Islet of Langerhans (tissue), 1 donor: ENCODE measurements around the gene FBXL19.
"Not testable (repeated sequence)": the region's sequence is repeated elsewhere in the genome, so short reads cannot be mapped to it uniquely, and the experiment has no call there.

ENCODE experiments used
- FAIRE-seq: peaks from one replicate; lab custom pipeline; 2011; peaks lifted over from hg19 to GRCh38; lab: Jason Lieb, UNC

The FBXL19 gene, protein sequence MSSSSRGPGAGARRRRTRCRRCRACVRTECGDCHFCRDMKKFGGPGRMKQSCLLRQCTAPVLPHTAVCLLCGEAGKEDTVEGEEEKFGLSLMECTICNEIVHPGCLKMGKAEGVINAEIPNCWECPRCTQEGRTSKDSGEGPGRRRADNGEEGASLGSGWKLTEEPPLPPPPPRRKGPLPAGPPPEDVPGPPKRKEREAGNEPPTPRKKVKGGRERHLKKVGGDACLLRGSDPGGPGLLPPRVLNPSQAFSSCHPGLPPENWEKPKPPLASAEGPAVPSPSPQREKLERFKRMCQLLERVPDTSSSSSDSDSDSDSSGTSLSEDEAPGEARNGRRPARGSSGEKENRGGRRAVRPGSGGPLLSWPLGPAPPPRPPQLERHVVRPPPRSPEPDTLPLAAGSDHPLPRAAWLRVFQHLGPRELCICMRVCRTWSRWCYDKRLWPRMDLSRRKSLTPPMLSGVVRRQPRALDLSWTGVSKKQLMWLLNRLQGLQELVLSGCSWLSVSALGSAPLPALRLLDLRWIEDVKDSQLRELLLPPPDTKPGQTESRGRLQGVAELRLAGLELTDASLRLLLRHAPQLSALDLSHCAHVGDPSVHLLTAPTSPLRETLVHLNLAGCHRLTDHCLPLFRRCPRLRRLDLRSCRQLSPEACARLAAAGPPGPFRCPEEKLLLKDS

DNA sequence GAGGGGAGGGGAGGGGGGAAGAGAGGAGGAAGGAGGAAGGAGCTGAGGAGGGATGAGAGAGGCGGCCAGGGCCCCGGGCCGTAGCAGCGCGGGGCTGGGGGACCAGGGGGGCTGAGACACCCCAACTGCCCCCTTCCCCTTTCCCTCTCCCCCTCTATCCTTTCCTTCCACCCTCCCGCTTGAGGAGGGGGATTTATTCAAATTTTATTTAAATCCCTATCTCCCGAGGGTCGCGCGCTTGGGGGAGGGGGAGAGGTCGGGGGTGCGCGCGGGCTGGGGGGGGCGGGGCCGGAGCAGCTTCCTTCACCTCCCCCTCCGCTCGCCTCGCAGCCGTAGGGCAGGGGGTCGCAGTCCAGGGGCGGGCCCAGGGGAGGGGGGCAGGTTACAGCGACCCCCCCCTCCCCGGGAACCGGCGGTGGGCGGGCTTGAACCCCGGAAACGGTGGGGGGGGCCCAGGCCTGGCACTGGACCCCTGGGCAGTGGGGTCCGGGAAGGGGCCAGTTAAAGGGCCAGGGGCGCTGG is at the start of gene FBXL19:
Gene FBXL19, plus strand, starts transcription at position 19 of the 522 bp plus-strand sequence. CDS start 2,183 bp downstream, outside the sequence.
- no peak for FAIRE-seq

DNA sequence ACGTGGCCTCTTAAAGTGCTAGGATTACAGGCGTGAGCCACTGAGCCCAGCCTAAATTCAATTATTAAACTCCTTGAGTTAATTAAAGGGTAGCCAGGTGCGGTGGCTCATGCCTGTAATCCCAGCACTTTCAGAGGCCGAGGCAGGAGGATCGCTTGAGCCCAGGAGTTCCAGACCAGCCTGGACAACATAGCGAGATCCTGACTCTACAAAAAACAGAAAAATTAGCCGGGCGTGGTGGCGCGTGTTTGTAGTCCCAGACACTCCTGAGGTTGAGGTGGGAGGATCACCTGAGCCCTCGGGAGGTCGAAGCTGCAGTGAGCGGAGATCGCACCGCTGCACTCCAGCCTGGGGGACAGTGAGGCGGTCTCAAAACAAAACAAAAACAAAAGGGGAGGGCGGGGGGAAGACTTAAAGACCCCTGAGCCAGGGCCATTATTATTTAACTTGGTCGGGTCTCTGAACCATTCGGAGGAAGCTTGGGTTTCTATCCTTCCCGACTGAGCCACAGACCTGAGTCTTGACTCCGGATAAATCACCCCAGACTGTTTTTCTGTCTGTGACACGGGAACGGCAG is 49.0 kb upstream of the FBXL19 start:
- FAIRE-seq = no peak

DNA sequence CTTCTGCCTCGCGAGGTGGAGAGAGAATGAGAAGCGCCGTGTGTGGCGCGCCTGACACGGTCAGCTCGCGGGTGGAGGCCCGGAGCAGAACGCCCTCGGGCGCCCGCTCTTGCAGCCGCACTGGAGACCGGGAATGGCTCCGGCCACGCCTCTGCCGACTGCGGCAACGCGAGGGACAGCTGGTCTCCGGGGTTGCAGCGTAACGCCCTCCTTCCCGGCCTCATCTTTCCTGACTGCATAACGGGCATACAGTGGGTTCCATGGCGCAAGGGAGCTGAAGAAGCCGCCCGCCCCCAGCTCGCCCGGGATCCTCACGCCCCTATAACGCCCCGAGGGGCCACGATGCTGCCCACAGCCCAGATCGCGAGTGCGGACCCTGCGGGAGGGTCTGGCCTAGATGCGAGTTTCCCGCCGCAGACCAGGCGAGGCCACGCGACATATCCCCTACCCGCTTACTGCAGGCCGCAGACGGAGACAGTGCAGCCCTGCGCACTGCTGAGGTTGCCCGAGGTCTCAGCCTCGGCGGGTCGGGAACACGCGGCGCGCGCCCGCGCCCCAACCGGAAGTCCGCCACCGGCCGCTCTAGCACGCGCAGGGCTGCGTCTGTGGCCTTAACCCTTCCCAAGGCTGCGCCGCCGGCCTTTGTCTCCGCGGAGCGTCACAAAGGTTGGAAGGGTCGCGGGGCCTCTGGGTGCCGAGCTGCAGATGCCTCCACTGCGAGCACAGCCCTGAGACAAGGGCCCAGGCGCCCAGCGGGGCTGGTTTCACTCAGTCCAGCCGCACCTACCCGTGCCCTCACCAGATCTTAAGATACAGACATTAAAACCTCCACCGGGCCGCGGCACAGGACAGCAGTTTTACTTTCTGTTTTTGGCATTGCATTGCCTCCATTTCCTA is 48.3 kb upstream of the FBXL19 start:
- no peak for FAIRE-seq

DNA sequence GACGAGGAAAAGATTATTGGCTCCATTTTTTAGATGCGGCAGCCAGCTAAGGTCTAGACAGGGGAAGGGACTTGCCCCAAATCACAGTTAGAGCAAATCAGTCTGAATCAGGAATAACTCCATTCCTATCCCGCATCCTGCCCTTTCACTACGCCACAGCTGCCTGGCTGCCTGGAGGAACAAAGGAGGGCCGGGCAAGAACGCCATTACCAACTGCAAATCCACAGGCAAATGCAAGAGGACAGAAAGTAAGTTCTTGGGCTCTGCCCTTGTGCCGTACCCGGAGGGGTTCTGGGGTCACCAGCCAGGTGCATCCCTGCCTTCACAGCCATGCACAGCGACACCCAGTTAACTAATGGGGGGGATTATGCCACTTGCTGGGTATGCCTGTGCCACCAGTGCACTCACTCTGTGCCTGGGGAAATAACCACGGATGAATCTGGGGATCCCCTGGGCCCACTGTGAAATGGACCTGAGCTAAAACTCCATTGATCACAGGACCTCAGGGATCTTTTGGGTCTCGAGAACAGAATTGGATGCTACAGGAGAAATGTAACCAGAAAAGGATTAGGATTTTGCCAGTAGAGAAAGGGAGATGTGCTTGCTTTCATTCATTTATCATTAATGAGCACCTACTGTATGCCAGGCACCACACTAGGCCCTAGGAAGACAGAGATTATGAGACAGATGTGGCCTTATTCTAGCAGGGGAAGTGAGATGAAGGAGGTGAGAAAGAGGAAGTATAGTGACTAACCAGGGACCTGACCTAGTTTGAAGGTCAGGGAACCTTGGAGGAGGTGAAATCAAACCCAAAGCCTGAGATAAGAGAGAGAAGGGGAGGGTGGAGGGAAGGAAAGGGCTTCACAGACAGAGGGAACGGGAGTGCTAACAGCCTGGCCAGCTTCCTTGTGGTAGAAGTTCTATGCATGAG is 47.2 kb upstream of the FBXL19 start:
- no peak for FAIRE-seq

DNA sequence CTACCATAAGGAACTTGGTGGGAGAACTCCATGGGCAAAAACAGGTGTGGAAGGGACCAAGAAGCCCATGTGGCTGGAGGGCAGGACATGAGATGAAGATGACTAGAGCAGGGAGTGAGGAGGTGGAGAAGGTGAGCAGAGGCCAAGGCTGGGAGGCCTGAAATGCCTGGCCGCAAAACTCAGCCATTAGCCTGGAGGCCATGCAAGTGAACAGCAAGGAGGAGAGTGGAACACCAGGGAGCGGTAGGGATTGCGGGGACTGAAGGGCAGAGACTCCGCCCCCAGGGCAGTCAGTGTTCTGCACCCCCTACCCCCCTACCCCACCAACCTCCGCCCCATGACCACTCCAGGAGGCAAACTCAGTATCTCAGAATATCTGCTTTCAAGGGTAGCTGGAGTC is 46.5 kb upstream of the FBXL19 start:
- no peak for FAIRE-seq

DNA sequence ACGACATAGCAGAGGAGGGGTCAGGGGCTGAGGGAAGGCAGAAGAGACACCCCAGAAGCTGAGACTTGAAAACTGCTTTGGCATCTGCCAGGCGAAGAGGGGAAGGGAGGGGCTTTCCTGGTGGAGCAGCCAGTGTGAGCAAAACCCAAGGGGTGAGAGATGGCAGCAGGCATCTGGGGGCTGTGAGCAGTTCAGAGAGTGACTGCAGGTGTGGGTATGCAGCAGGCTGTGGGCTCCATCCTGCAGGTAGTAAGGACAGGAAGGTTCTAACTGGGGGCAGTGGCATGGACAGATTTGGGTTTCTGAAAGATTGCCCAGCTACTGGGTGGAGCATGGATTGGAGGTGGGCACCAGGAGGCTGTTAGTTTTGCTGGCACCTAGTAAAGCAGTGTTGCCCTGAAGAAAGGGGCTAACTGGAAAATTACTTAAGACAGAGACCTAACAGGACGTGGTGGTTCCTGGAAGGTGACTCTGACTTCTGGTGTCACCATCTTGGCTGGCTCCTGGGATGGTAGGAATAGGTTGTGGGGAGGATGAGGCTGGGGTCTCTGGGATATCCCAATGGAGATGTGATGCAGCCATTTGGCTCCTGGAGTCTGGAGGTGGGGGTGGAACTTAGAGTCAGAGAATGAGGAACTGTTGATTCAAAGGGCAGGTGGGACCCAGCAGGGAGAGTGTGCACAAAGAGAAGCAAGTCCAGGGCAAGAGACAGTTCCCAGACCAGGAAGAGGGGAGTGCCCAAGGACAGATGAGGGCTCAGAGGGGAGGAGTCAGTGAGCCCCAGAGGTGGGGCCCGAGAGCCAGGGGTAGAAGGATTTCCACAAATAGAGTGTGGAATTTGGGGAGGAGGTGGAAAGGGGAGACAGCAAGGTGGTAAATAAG is 40.7 kb upstream of the FBXL19 start:
- FAIRE-seq = no peak

DNA sequence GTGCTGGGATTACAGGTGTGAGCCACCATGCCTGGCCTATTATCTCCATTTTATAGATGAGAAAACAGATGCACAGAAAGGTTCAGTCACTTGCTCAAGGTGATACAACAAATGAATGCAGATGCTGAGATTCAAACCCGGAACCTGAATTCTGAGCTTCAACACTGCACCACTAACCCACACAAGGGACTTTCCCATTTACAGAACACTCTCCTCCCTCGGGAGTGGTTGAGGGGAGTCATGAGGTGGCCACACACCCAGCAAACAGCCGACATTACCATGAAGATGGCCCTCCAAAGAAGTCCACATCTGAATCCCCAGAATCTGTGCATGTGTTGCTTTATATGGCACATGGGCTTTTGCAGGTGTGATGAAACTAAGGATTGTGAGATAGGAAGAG is 38.6 kb upstream of the FBXL19 start:
- FAIRE-seq = no peak

DNA sequence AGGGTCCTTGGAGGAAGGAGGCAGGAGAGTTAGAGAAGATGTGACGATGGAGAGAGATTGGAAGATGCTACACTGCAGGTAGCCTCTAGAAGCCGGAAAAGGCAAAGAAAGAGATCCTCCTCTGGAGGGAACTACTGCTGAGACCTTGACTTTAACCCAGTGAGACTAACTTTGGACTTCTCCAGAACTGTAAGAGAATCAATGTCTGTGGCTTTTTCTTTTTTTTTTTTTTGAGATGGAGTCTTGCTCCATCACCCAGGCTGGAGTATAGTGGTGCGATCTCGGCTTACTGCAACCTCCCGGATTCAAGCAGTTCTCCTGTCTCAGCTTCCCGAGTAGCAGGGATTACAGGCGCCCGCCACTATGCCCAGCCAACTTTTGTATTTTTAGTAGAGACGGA is 38.2 kb upstream of the FBXL19 start:
- no peak for FAIRE-seq

DNA sequence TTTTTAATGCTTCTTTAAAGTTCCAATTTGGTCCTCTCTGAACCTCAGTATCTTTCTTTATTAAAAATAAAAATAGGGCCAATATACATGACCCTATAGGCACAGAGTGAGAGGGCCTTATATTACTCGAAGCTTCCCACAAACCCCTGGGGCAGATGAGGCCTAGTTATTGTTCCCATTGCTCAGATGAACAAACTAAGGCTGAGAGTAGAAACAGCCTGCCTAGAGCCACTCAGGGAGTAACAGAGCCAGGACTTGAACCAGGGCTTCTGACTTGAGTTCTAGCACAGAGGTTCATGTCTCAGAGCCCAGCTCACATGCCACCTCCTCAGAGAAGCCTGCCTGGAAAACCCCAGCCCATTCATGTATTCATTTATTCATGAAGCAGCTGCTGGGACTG is 37.2 kb upstream of the FBXL19 start:
- FAIRE-seq = no peak

DNA sequence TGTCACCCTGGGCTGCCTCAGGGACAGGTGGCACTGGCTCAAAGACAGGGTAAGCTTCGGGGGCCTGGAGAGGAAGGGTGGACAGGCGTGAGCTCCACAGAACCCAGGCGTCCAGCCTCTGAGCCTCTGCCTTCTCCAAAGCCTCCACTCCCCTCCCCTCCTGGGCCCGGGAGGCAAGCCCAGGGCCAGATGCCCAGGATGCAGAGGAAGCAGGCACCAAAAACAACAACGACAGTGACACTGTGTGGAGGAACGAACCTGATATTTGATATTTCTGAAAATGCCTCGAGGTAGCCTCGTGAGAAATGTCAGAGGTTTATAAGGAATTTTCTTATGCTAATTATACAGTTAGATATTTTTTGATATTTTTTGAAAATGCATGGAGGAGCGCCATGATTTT is 35.4 kb upstream of the FBXL19 start:
- no peak for FAIRE-seq

DNA sequence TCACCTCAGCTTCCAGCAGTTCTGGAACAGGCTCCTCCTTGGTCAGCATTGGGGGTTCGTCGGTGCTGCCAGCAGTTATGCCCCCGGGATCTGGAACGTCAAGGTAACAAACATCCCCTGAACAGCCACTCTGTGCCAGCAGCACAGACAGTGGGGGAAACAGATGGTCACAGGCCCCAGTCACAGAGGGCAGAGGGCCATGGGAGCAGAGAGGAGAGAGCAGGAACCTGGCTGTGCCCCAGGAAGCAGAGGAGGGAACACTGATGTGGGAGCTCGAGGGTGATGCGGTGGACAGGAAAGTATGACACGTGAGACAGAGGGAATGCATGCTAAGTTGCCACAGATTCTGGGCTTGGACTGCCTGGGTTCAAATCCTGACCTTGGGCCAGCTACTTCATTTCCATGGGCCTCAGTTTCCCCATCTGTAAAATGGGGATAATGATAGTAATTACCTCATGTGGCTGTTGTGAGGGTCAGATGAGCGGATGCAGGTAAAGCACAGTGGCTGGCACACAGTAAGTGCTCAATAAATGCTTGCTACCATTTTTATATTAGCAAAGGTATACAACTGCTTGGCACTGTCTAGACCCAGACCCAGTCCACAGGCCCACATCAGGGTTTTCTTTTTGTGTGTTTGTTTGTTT is 34.4 kb upstream of the FBXL19 start:
- FAIRE-seq = no peak

DNA sequence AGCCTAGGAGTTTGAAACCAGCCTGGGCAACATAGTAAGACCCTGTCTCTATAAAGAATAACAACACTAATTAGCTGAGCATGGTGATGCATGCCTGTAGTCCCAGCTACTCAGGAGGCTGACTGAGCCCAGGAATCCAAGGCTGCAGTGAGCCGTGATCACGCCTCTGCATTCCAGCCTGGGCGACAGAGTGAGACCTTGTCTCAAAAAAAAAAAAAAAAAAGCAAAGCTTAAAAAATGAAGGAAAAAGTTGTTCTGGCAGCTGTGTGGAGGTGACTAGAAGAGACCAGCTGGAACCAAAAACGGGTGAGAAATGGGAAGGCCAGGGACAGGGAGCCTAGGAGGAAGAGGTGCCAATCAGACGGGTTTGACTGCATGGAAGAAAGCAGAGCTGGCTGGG is 33.7 kb upstream of the FBXL19 start:
- FAIRE-seq = no peak

DNA sequence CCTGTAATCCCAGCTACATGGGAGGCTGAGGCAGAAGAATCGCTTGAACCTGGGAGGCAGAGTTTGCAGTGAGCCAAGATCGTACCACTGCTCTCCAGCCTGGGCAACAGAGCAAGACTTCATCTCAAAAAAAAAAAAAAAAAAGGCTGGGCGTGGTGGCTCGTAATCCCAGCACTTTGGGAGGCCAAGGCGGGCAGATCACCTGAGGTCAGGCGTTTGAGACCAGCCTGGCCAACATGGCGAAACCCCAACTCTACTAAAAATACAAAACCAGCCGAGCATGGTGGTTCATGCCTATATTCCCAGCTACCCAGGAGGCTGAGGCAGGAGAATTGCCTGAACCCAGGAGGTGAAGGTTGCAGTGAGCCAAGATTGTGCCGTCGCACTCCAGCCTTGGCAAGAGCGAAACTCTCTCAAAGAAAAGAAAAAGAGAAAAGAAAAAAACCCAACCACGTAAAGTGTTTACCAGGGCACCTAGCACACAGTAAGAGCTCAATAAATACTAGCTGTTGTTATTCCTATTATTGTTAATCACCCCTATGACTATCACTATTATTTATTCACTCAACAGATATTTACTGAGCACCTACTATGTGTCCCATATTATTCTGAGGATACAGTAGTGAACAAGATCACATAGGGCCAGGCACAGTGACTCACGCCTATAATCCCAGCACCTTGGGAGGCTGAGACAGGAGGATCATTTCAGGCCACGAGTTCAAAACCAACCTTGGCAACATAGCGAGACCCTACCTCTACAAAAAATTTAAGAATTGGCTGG is 32.1 kb upstream of the FBXL19 start:
- not testable (repeated sequence) for FAIRE-seq

DNA sequence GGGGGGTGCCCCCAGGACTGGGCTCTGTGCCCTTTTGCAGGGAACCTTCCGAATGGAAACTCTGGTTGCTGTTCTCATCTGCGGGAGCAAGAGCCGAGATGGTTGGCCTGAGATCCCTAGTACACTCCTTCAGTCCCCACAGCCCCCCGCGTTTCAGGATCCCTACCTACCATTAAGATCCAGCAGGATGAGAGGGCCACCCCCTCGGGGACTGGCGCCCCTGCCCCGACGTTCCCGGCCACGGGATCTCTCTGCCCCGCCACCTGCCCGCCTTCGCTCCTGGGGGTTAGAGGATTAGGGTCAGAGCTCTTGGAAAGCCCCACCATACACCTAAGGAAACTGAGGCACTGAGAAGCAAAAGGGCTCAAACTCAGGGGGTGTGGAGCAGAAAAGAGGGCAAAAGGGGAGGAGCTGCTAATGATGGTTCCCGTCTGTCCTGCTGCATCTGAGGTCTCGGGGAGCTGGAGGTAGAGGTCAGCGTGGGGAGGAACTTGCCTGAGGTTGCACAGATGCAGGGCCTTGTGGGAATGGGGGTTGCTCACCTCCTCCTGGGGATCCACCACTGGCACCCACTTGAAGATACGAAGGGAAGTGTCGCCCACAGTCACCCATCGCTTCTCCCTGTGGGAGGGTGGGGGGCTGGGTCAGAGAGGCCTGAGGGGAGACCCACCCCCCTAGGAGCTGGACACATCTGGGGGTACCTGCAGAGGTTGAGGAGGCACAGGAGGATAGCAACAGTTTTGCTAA is 30.5 kb upstream of the FBXL19 start:
- FAIRE-seq = no peak

DNA sequence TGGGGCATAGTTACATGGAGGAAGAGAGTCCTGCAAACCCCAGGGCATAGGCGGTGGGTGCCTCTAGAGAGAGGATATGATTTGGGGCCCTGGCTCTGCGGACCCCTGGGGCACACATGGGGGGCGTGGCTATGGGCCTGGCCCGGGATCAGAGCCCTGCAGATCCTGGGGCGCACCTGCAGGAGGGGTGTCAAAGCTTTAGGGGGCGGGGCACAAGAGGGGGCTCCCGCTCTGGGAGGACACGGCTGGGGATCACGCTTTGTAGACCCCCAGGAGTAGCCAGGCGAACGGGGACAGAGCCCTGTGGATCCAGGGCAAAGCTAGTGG is 30.0 kb upstream of the FBXL19 start:
- FAIRE-seq = no peak

DNA sequence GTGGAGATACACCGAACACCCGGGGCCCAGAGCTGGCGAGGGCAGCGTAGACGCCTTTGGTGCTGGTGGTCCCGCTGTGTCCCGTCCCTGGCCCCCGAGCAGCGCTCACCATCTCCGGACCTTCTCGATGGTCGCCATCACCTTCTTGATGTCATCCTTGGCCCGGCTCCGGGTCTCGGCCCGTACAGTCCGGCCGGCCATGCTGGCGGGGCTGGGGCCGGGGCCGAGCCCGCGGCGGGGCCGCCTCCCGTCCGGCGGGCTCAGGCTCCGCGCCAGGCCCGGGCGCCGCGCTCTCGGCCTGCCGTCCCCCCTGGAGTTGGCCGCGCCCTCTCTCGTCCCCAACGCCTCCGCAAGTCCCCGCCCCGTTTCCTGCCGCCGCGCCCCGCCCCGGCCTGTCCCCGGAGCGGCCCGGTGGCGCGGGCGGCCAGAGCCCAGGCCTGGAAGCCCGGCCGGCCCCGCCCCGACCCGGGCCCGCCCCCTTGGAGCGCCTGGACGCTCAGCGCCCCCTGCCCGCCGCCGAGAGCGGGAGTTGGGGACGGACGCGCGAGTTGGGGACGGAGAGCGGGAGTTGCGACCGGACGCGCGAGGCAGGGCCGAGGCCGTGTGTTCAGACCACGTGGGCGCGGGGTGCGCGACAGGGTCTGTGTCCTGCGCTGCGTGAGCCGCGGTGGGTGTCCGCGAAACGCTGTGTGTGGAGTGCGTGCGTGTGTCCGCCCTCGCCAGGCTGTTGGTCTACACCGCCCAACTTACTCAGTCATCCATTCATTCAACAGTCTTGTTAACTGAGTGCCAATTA is 29.4 kb upstream of the FBXL19 start, which contains the start of gene BCL7C:
Gene BCL7C, minus strand, starts transcription at position 334 of the 796 bp plus-strand sequence. Its CDS starts 133 bp downstream, at position 201.
- FAIRE-seq = no peak
